Measurements from ENCODE around the gene TAOK3.

TAOK3 gene

GRCh38 chr12:118319627-118320026 lies 53.1 kb downstream of the TAOK3 start:
- no peaks in the 10 kb centered on the region for H3K36me3 Mint-ChIP-seq (ENCODE audit: low read depth)
- H3K27me3 Mint-ChIP-seq (ENCODE audit: low read depth, poor library complexity) = no peaks in the 10 kb centered on the region
- no peak overlapping the region for H3K4me3 Mint-ChIP-seq
- DNase-seq = no peak
- no peaks in the 10 kb centered on the region for H3K4me1 Mint-ChIP-seq
- peaks cover 7% of the 10 kb centered on the region for H3K9me3 Mint-ChIP-seq
- no peak overlapping the region for H3K27ac Mint-ChIP-seq
- no peak for TF ChIP-seq CTCF (IDR thresholded peaks at IDR 0.05)

- DNase-seq = no peak
- no peak overlapping the region for H3K27ac Mint-ChIP-seq
- no peak for TF ChIP-seq CTCF (IDR thresholded peaks at IDR 0.05)
- H3K4me1 Mint-ChIP-seq = no peaks in the 10 kb centered on the region
- no peaks in the 10 kb centered on the region for H3K27me3 Mint-ChIP-seq (ENCODE audit: low read depth, poor library complexity)
- H3K9me3 Mint-ChIP-seq = peaks cover 7% of the 10 kb centered on the region
- H3K4me3 Mint-ChIP-seq = no peak overlapping the region
- no peaks in the 10 kb centered on the region for H3K36me3 Mint-ChIP-seq (ENCODE audit: low read depth)
These were observed 54.0 kb downstream of the TAOK3 start for GRCh38 chr12:118318744-118319143.

DNA sequence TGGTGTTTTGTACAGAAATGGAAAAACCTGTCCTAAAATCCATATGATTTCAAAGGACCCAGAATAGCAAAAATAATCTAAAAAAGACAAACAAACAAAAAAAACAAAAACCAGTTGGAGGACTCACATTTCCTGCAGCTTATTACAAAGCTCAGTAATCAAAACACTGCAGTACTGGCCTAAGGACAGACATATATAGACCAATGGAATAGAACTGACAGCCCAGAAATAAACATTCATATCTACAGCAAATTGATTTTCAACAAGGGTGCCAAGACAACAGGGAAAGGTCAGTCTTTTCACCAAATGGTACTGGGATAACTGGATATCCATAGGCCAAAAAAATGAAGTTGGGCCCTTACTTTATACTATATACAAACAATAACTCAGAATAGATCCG lies 55.0 kb downstream of the TAOK3 start:
- H3K9me3 Mint-ChIP-seq = peaks cover 7% of the 10 kb centered on the region
- no peaks in the 10 kb centered on the region for H3K27me3 Mint-ChIP-seq (ENCODE audit: low read depth, poor library complexity)
- H3K36me3 Mint-ChIP-seq (ENCODE audit: low read depth) = no peaks in the 10 kb centered on the region
- no peak overlapping the region for H3K27ac Mint-ChIP-seq
- no peaks in the 10 kb centered on the region for H3K4me1 Mint-ChIP-seq
- no peak for DNase-seq
- TF ChIP-seq CTCF (IDR thresholded peaks at IDR 0.05) = no peak
- H3K4me3 Mint-ChIP-seq = no peak overlapping the region

DNA sequence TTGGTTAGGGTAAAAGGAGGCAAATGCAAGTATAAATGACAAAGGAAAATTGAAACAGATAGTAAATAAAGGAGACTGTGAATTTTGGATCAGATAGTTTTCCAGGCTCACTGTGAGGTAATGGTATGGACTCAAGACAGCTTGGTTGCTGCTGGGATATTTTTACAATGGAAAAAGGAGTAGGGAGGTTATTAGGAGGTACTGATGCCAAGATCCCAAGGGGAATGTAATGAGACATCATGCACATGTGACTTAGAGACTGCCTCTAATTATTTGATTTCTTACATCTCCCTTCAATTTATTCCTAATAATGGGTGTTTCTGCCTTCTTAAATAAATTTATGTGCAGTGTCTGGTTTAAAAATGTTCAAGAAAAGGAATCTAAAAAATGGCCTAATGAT lies 56.9 kb downstream of the TAOK3 start:
- no peak for TF ChIP-seq CTCF (IDR thresholded peaks at IDR 0.05)
- H3K4me3 Mint-ChIP-seq = no peak overlapping the region
- H3K27me3 Mint-ChIP-seq (ENCODE audit: low read depth, poor library complexity) = no peaks in the 10 kb centered on the region
- no peaks in the 10 kb centered on the region for H3K4me1 Mint-ChIP-seq
- DNase-seq = no peak
- no peak overlapping the region for H3K27ac Mint-ChIP-seq
- peaks cover 7% of the 10 kb centered on the region for H3K9me3 Mint-ChIP-seq
- H3K36me3 Mint-ChIP-seq (ENCODE audit: low read depth) = no peaks in the 10 kb centered on the region

GRCh38 chr12:118312578-118312977 lies 60.1 kb downstream of the TAOK3 start:
- Mint-ChIP-seq H3K36me3 (ENCODE audit: low read depth) (no peaks in the 10 kb centered on the region), H3K9me3 (no peaks in the 10 kb centered on the region), H3K27ac (no peak overlapping the region), H3K4me3 (no peak overlapping the region), H3K27me3 (ENCODE audit: low read depth, poor library complexity) (peaks cover 3% of the 10 kb centered on the region), H3K4me1 (peaks cover 1% of the 10 kb centered on the region)
- no peak for TF ChIP-seq CTCF (IDR thresholded peaks at IDR 0.05)
- no peak for DNase-seq

GRCh38 chr12:118311666-118312065 lies 61.0 kb downstream of the TAOK3 start:
- DNase-seq = no peak
- peaks cover 3% of the 10 kb centered on the region for H3K27me3 Mint-ChIP-seq (ENCODE audit: low read depth, poor library complexity)
- H3K9me3 Mint-ChIP-seq = no peaks in the 10 kb centered on the region
- H3K36me3 Mint-ChIP-seq (ENCODE audit: low read depth) = no peaks in the 10 kb centered on the region
- H3K27ac Mint-ChIP-seq = no peak overlapping the region
- TF ChIP-seq CTCF (IDR thresholded peaks at IDR 0.05) = no peak
- peaks cover 8% of the 10 kb centered on the region for H3K4me1 Mint-ChIP-seq
- no peak overlapping the region for H3K4me3 Mint-ChIP-seq
